IMR-90 (cell line): Measurements from ENCODE around the gene MAT2A.

Experiments used
- CEBPB ChIP-seq: IDR thresholded peaks from 2 replicates; pipeline ENCODE4 v1.6.1; 2012; ENCODE audit warnings: low read depth, low read length, improper control_type of control experiment
- MAZ ChIP-seq: IDR thresholded peaks from 2 replicates; pipeline ENCODE4 v1.6.1; 2012; ENCODE audit warnings: low read depth, mild to moderate bottlenecking, low read length, improper control_type of control experiment, moderate library complexity, borderline replicate concordance
- POLR2A ChIP-seq: IDR thresholded peaks from 2 replicates; pipeline ENCODE4 v1.6.1; 2012; ENCODE audit warnings: mild to moderate bottlenecking, low read depth, low read length
- SMC3 ChIP-seq: fragments of 150-350 bp; IDR thresholded peaks from 2 replicates; pipeline ENCODE4 v1.6.1; 2016; ENCODE audit warnings: low read depth, mild to moderate bottlenecking, antibody characterized with exemption, low read length, moderate library complexity
- TF ChIP-seq, protein P1 (sequence below): conservative IDR thresholded peaks from 2 replicates; pipeline ENCODE4 v1.5.1; 2012; ENCODE audit warnings: mild to moderate bottlenecking, low read depth, low read length, improper control_type of control experiment

DNA sequence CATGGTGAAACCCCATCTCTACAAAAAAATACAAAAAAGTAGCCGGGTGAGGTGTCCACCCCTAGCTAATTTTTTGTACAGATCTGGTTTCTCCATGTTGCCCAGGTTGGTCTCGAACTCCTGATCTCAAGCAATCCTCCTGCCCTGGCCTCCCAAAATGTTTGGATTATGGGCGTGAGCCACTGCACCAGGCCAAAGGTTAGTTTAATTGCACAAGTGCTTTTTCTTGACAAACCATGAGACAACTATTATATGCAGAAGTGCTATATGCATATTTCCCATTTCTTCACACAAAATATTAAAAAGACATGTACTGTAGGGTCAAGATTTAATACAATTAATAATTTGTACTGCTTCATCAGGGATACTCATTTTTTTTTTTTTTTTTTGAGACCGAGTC is 27.3 kb downstream of the MAT2A start:
- TF ChIP-seq SMC3 (no peak), POLR2A (no peak), CEBPB (no peak), MAZ (no peak)
- TF ChIP-seq, protein P1, sequence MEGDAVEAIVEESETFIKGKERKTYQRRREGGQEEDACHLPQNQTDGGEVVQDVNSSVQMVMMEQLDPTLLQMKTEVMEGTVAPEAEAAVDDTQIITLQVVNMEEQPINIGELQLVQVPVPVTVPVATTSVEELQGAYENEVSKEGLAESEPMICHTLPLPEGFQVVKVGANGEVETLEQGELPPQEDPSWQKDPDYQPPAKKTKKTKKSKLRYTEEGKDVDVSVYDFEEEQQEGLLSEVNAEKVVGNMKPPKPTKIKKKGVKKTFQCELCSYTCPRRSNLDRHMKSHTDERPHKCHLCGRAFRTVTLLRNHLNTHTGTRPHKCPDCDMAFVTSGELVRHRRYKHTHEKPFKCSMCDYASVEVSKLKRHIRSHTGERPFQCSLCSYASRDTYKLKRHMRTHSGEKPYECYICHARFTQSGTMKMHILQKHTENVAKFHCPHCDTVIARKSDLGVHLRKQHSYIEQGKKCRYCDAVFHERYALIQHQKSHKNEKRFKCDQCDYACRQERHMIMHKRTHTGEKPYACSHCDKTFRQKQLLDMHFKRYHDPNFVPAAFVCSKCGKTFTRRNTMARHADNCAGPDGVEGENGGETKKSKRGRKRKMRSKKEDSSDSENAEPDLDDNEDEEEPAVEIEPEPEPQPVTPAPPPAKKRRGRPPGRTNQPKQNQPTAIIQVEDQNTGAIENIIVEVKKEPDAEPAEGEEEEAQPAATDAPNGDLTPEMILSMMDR: no peak
